Measurements from ENCODE around the gene PCDH1.
A peak's percentile ranks its signal among the peaks of the same experiment; 100 is the strongest.

The PCDH1 gene

DNA sequence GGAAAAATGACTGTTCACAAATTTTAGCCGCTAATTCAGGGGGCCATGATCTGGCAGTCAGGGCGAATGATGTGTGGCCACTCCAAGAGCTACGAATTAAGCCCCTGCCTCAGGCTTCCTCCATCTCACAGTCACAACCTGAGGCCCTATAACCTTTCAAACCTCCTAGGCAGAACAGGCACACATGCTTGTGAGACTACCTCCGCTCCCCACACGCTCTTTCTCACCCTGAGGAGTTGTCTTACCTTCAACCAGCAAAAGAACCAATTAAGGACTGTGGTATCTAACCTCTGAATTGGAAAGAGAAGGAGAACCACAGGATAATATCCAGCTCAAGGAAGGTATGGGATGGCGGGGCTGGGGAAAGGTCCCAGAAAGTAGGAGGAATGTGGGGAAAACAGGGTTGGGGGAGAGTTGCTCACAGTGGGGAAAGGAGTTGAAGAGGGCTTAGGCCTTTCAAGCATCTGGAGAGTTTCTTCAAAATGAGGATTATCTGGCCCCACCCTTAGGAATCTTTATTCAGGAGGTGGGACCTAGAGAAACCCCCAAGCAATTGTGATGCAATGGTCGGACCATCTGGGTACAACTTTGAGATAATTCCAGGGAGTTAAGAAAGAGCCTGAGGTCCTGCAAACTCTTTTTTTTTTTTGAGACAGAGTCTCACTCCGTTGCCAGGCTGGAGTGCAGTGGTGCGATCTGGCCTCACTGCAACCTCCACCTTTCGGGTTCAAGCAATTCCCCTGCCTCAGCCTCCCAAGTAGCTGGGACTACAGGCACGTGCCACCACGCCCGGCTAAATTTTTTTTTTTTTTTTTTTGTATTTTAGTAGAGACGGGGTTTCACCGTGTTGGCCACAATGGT lies 5.5 kb downstream of the PCDH1 start:
- DNase-seq: no peak

DNA sequence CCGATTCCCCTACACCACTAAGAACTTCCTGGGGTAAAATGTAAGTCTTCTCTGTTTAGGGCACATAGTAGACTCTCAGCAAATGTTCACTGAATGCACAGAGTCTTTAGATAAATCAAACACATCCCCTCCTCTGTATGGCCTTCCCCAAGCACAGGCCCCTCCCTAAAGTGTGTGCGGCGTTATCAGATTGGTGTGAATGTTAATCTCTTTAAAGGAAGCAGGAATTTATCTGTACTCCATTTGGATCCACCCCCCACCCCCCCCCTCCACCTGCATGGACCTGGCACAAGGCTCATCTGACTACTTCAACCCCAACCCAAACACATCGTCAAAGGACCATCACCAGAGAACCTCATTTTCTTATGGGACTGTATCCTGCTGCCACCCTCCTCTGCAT lies 6.3 kb downstream of the PCDH1 start:
- DNase-seq: no peak

DNA sequence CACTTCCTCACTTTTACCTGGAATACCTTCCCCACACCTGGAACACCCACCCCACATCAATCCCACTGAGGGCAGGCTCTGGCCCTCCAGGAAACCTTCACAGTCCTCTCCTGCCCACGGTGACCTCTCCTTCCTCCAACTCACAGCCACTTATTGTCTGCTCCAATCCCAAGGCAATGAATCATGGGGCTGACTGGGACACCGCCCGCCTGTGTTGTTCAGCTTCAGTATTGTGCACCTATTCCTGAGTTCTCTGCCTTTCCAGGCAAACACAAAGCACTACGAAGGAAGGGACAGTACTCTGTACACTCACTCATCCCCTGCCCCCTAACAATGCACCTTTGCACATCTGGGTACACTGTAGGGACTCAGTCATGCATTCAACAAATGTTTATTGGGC lies 7.3 kb downstream of the PCDH1 start:
- no peak for DNase-seq

DNA sequence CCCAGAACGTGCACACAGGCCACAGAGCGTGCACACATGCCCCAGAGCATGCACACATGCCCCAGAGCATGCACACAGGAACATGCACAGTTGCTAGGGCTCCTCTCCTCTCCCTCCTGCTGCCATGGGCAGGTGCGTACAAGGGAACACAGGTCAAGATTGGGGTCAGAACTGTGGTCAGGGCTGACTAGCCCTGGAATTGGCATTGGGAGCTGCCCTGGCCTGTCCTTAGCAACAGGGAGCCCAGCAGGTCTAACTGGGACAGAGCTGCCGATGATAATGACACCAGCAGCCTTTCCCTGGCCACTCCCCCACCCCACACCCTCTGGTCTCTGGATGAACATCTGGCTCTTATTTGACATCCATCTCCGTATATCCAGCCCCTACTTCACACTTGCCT lies 8.0 kb downstream of the PCDH1 start:
- no peak for DNase-seq

DNA sequence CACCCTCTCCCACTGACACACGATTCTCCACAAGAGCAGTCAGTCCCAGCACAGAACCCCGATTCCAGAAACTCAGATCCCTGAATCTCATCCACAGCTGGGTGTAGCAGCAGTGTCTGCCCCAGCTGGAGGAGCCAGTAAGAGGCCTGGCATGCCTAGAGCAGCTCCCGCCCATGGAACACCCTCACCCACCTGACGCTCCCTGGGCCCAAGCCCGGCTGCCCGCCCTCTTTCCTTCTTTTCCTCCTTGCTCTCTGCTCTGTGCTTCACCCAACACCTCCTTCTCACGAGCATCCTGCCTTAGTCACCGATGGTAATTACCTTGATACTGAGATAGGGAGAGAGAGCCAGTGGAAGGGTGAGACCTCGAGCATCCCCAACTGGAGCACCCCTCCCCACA lies 8.7 kb downstream of the PCDH1 start:
- DNase-seq: no peak

DNA sequence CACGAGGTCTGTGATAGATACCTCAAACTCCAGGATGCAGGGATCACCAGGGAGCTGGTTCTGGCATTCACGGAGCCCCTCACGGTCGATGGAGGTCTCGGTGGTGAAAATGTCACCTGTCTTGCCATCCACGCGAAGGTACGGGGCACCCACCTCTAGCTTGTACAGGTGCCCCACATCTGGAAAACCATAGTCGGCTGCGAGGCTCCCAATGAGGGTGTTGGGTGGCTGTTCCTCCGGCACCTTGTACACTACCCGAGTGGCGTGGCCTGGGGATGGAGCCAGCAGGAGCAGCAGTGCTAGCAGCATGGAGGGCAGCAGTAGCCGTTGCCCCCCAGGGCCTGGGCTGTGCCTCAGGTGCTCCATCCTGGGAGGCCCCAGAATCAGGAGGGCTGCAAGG lies 9.2 kb downstream of the PCDH1 start:
- no peak for DNase-seq

DNA sequence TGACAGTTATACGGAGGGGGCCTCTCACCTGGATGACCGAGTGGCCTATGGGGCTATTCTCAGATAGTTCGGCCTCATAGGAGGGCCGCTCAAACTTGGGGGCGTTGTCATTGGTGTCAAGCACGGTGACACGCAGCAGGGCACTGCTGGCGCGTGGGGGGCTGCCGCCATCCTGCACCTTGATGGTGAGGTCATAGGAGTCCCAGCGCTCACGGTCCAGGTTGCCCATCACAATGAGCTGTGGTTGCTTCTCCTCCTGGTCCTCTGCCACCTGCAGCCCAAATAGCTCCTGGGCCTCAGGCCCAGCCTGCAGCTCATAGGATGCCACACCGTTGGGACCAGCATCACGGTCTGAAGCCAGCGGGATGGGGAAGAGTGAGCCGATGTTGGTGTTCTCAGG lies 9.7 kb downstream of the PCDH1 start:
- DNase-seq: no peak

DNA sequence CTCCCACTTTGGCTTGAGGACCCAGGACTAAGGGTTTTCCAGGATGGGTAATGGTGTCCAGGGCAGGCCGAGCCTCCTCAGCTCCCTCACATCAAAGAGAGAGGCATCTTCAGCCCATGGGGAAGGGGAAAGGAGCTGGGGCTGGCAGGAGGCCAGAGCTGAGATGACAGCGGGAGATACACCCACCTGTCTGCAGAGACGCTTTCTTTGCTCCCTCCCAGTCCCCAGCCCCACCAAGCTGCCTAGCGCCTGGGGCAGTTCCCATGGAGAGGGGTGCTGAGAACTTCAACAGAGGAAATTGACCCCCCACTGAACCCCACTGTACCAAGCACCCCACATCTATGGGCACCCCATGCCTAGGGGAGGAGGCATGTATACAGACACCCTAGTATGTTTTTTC lies 10.6 kb downstream of the PCDH1 start:
- no peak for DNase-seq

DNA sequence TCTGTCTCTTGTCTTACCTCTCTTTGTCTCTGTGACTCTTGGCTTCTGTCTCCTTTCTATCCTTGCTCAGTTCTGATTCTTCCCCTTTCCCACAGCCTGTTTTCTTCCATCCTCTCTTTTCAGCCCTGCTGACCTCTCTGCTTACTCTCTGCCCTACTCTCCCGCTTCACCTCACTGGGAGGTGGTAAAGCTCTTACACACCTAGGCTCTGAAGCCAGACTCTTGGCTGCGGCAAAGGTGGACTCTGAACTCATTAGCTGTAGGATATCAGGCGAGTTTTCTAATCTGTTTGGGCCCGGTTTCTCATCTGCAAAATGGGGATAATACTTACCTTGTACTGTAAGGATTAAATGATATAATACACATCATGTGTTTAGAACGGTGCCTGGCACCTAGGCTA lies 11.1 kb downstream of the PCDH1 start:
- no peak for DNase-seq

DNA sequence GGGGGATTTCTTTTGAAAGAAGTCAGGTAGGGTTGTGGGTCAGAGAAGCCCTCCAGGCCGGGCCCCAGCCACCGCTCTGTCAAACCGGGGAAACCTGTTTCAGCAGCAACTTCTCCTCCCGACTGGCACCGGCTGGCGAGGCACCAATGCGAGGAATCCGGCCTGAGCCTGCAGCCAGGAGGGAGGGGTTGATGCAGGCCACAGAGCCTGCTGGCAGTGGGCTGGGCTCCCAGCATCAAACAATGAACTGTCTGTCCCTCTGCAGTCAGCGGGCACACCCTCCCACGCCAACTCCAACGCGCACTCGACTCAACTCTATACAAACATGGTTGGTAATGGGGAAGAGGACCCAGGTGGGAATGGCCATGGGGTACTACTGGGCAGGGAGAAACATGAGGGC lies 12.1 kb downstream of the PCDH1 start:
- no peak for DNase-seq

DNA sequence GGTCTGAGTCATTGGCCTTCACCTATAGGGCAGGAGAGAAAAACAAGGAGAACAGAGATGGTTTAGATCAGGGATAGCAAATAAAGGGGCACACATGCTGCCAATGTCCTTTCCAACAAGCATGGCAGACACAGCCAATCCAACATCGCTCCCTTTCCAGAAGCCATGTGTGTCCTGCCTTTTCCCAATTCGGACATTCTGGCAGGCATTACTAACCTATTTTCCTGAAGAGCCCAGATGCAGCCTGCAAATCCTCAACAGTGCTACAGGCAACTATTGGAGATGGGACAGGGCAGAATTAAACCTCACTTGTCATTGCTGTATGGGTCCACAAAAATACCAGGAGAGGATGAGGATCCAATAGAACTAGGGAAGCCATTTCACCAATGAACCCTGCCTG lies 12.8 kb downstream of the PCDH1 start:
- DNase-seq: no peak

DNA sequence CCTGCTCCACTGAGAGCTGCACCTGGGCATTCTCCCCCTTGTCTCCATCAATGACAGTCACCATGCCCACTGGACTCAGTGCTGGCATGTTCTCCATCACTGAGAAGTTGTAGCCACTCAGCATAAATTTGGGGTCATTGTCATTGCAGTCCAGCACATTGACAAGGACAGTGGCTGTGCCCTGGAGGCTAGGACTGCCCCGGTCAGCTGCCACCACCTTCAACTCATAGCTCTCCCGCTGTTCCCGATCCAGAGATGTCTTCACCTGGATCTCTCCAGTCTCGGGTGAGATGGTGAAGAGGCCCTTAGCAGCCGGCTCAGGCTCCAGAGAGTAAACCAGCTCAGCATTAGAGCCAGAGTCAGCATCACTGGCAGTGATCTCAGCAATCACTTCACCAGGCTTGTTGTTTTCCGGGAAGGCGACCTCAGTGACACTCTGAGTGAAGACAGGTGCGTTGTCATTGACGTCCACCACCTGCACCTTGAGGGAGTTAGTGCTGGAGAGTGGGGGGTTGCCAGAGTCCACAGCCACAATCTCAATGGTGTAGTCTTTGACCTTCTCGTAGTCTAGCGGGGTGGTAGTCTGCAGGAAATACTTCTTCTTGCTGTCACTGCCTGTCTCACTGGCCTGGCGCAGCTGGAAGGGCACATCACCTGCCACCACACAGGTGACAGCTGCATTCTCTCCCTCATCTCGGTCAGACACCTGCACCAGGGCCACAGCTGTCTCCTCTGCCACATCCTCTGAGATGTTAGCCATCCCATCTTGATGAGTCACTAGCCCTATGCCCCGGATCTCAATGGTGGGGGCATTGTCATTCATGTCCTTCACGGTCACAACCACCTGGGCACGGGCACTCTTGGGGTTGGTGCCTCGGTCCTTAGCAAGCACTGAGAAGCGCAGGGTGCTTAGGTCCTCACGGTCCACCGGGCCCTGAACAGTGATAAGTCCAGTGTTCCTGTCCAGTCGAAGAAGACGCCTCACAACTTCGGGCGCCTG lies 13.5 kb downstream of the PCDH1 start:
- peak; percentile 68 to 69 for DNase-seq

DNA sequence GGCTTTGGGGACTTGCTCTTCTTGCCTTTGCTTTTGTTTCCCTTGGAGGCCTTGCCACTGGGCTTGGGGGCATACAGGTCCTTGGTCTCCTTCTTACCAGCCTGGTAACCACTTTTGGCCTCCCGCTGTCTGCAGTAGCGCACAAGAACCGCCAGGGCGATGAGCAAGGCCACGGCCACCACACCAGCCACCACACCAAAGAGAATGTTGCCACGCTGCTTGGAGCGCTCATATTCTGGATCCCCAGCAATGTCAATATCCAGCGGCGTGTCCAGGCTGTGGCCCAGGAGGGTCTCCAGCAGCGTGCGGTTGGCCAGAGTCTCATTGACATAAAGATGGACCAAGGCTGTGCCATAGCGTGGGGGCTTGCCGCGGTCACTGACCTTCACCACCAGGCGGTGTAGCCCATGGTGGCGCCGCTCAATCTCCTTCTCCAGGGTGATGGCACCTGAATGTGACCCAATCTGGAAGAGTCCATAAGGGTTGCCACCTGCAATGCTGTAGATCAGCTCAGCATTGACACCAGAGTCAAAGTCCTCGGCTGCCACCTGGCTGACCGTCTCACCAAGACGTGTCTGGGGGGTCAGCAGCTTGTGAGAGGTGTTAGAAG lies 14.5 kb downstream of the PCDH1 start:
- no peak for DNase-seq

DNA sequence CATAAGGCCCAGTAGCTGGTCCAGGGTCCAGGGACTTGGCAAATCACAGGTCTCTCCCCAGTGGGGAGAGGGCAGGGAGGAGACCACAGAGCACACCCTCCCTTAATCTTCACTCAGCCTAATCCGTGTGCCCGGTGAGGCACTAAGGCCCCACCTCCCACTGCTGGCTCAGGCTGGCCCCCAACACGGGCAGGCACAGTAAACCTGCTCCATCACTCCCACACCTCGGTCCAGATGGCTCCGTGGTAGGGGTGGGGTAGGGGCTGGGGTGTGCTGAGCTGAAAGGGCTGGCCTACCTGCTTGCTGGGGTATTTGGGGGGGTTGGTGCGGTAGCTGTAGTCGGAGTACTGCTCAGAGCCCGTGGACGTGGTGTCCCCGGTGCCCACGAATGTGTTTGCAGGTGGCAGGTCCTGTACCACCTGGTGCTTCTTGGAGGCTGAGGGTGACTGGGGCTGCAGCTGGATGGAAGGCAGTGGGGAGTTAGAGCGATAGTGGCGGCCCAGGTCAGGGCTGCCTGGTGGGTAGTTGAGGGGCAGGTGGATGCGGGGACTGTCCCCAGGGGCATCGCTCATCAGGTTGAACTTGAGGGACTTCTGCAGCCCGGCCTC lies 15.2 kb downstream of the PCDH1 start:
- no peak for DNase-seq

DNA sequence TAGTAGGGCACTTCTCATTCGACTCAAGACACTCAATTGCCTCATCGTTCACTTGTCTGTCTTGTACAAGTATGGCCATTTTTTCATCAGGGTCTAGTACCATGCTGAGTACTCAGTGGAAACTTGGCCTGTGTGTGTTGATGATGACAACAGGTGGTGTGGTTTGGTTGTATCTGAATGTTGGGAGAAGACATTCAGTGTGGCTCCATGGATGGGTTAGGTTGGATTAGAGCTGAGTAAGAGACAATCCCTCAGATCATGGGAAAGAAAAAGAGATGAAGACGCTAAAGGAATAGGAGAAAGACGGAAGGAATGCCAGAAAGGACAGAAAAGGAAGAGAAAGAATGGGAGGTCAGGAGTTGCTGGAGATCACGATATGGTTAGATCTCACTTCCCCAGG lies 17.0 kb downstream of the PCDH1 start:
- DNase-seq: no peak

DNA sequence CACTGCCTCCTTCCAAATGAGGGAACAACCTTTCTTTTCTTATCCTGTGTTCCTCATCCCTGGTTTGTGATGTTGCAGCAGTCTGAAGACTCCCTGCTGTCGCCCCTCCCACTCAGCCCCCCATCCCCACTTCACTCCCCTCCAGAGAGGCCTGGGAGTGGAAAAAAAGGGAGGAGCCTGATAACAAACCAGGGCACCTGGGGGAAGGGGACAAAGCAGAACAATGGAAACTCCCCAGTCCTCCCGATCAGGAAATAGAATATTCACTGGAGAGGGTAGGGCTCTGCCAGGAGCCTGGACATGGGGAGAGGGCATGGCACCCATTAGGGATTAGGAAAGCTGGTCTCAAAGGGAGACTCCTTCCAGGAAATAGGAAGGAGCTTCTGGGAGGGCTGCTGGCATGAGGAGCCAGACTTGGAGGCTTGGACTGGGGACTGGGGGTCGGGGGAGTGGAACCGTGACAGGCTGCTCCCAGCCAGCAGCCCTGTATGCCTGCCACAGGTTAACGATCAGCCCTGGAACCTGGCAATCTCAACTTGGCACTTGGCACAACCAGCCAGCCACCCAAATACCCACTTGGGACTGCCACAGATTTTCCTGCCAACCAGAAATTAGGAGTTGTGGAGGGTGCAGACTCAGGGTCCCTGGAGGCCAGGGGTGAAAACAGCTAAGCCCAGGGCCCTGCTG lies 20.0 kb downstream of the PCDH1 start:
- DNase-seq: no peak

DNA sequence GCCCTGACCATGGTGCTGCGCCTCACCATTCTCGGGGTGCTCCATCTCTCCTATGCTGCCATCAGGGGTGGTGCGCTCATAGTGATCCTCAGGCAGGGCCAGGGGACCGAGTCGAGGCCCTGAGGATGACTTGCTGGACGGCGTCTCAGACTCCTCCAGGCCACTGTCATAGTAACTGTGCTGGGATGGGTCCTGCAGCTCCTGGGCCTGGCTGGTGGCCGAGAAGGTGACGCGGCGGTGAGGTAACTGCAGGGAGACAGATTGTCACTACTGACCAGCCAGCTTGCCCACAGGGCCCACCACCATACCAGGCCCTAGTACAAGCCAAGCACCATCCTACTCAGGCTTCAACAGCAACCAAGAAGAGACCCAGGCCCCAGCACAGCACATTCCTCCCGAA lies 21.0 kb downstream of the PCDH1 start:
- DNase-seq: no peak

DNA sequence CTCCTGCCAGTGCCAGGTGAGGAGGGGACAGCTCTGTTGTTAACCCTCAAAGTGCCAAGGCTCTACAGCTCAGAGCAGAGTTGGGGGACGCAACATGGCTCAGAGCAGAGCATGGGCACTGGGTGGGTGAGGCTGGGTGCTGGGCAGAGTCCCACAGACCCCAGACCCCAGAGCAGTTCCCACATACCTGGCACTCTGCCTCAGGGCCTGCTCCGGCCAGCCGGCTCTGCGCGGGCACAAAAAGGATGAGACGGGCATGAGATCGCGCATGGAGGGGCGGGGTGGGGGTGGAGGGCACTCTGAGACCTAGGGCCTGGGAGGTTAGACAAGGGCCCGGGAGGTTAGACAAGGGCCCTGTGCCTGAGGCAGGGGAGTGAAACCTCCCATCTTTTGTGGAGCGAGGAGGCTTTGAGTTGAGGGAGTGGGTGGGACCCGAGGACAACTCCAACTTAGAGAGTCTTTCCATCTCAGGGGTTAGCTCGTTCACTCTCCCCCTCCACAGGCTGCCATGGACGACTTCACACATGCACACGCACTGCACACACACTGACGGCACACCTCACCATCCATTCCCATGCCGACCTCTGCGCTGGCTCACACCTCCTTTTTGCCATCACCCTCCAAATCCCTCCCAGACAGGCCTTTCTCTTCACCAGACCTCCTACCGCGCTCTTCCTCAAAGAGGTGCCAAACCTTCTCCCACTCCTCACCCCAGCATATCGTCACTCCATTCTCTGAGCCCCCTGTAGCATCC lies 22.0 kb downstream of the PCDH1 start:
- no peak for DNase-seq

DNA sequence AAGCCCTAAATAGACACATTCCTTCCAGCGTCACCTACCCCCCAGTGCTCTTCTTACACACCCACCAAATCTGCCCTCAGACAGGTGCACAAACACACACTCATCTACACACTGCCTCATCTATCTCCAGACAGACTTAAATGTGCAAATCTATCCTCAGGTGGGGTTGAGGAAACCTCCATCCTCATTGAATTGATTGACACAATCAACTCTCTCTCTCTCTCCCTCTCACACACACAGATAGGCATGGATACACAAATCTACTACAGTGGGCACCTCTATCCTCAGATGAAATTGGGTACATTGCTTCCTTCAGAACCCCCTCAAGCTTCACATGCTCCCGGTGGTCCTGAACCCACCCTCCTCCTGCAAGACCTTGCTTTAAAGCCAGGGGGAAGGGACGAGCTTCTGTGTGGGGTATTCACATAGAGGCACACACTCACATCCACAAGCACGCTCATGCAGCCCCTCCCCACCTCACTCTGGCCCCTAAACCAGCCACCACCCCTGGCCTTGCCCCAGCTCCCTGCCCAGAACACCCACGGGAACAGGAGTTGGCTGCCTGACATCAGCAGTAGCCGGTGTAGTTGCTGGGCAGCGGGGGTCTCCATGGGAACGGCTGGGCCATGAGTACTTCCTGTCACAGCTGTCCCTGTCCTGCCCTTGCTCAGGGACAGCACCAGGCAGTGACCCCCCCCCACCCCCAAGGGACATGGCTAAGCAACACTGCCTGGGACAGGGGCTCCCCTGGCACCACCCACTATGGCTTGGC lies 22.8 kb downstream of the PCDH1 start:
- DNase-seq: peak; percentile 27 to 76

DNA sequence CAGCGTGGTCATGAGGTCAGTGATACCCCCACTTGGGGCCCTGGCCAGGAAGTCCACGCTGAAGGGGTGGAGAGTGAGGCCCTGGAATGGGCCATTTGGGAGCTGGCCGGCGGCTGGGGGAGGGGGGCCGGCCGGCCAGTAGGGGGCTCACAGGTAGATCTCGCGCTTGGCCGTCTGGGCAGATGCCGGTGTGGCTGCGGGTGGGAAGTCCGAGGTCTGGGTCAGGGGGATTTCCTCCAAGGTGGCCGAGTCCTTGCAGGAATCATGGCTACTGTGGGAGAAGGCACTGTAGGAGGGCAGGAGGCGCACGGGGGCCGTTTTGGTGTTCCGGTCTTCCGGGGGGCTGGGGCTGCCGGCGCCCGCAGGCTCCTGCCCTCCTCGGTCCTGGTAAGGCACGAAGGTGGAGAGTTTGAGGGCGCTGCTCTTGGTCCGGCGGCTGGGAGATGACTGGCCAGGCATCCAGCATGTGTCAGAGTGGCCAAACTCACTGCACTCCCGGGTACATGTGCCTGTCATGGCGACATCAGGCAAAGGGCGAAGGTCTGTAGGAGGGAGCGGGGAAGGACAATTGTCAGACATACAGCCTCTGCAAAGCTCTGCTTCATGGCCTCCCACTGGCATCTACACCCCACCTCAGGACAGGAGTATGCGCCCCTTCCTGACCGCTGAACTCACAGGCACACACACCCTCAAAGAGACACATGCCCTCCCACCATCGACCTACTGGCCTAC lies 24.1 kb downstream of the PCDH1 start:
- no peak for DNase-seq
